Measurements from ENCODE around the gene PIAS1.

DNA sequence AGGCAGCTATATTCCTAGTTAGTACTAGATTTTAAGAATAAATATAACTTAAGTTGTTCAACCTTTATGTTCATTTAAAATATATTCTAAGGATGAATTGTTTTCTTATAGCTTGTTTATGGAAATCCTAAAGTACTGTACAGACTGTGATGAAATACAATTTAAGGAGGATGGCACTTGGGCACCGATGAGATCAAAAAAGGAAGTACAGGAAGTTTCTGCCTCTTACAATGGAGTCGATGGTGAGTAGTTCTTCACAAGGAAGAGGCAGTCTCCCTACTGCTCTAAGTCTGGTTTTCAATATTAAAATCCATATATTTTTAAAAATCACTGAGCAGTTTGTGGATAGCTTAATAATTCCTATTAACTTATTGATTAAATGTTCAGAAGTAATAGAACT lies 121.4 kb downstream of the PIAS1 start:
- TF ChIP-seq POLR2A (IDR thresholded peaks at IDR 0.05; ENCODE audit: low read depth, low read length) (no peak), POLR2AphosphoS5 (IDR thresholded peaks at IDR 0.05; ENCODE audit: insufficient read depth, low read depth, low read length) (no peak), EZH2 (IDR thresholded peaks at IDR 0.05; ENCODE audit: borderline replicate concordance, low read depth, low read length, severe bottlenecking) (no peak), MYC (IDR thresholded peaks at IDR 0.05; ENCODE audit: low read depth, low read length) (no peak), GATA2 (IDR thresholded peaks at IDR 0.05; ENCODE audit: insufficient read depth, insufficient read length, low read depth, low read length) (no peak), JUN (IDR thresholded peaks at IDR 0.05; ENCODE audit: borderline replicate concordance, insufficient read depth, insufficient read length, low read depth) (no peak), FOS (IDR thresholded peaks at IDR 0.05; ENCODE audit: borderline replicate concordance, insufficient read depth, low read length) (no peak)
- TF ChIP-seq, protein P1, sequence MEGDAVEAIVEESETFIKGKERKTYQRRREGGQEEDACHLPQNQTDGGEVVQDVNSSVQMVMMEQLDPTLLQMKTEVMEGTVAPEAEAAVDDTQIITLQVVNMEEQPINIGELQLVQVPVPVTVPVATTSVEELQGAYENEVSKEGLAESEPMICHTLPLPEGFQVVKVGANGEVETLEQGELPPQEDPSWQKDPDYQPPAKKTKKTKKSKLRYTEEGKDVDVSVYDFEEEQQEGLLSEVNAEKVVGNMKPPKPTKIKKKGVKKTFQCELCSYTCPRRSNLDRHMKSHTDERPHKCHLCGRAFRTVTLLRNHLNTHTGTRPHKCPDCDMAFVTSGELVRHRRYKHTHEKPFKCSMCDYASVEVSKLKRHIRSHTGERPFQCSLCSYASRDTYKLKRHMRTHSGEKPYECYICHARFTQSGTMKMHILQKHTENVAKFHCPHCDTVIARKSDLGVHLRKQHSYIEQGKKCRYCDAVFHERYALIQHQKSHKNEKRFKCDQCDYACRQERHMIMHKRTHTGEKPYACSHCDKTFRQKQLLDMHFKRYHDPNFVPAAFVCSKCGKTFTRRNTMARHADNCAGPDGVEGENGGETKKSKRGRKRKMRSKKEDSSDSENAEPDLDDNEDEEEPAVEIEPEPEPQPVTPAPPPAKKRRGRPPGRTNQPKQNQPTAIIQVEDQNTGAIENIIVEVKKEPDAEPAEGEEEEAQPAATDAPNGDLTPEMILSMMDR (IDR thresholded peaks at IDR 0.05; ENCODE audit: extremely low read depth in 1 of 2, insufficient read depth in 1 of 2, low read depth in 1 of 2, low read length in 2 of 2) = no peak
- TF ChIP-seq, protein P2, sequence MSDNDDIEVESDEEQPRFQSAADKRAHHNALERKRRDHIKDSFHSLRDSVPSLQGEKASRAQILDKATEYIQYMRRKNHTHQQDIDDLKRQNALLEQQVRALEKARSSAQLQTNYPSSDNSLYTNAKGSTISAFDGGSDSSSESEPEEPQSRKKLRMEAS (IDR thresholded peaks at IDR 0.05; ENCODE audit: insufficient read depth, insufficient read length) = no peak

All from endothelial cell of umbilical vein (primary cell).